ENCODE results near the gene SH3PXD2A.
A peak's percentile ranks its signal among the peaks of the same experiment; 100 is the strongest.
"Not testable (repeated sequence)": the region's sequence is repeated elsewhere in the genome, so short reads cannot be mapped to it uniquely, and the experiment has no call there.

SH3PXD2A gene

GRCh38 chr10:103665162-103665889 lies 190.1 kb downstream of the SH3PXD2A start:
- no peak for ATAC-seq
- DNase-seq = no peak

- no peak for ATAC-seq
- no peak for DNase-seq
These were observed 191.6 kb downstream of the SH3PXD2A start for GRCh38 chr10:103663802-103664201.

DNA sequence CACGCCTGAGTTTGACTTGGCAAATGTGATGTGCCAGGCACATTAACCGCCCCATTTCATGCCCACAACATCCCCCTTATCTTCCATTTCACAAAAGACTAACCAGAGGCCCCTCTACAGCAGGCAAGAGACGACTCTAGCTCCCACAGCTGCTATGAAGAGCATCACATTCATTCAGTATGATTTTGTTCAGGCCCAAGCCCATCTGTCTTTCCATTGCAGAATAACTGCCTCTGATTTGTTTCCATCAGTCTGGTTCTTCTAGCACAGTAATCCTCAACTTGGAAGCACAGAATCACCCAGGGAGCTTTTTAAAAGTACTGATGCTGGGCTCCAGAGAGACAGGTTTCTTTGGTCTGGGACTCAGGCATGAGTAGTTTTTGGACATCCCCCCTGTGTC lies 192.1 kb downstream of the SH3PXD2A start:
- no peak for ATAC-seq
- no peak for DNase-seq

DNA sequence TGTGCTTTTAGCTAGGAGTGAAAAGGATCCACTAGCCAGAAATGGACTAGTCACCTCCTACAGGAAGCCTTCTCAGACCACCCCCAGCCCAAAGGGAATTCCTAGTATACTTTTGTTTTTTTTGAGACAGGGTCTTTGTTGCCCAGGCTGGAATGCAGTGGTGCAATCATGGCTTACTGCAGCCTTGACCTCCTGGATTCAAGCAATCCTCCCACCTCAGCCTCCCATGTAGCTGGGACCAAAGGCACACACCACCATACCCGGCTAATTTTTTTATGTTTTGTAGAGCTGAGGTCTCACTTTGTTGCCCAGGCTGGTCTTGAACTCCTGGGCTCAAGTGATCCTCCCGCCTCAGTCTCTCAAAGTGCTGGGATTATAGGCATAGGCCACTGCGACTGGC lies 192.7 kb downstream of the SH3PXD2A start:
- DNase-seq, ATAC-seq: not testable (repeated sequence)

GRCh38 chr10:103661198-103661950 lies 194.0 kb downstream of the SH3PXD2A start:
- peak; percentile 31 for DNase-seq
- peak; percentile 47 for ATAC-seq

DNA sequence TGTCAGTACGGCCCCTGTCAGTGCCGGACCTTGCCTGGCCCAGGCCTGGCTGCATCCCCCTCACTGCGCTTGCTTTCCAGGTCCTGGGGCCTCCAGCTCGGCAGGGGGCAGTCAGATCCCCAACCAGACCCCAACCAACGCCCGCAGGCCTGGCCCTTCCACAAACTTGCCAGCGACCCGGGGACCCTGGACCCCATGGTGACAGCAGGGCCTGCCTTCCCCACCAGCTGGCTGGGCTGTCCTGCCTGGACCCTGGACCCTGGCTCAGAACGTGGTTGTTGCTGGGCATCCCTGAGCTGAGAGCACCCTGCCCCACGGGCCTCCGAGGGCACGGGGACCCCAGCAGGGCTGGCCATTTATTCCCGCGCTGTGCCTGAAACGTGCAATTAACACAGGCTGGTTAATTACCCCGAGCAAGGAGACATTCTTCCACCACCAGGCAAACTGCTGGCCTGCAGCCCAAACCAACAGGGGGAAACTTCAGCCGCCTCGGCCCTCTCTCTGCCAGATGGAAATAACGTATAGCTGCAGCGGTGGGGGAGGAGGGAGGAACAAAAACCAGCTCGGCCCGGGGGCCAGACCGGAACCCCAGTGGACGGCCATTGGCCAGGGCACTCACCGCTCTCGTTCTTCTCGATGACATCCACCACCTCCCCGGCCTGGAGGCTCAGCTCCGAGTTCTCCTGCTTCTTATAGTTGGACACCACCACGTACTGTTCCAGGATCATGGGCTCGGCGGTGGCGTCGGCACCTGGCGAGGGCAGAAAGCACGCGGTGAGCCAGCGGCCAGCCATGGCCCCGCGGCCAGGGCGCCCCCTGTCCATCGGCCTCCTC lies 194.8 kb downstream of the SH3PXD2A start:
- DNase-seq (peak; percentile 34), ATAC-seq (peak; percentile 6)

DNA sequence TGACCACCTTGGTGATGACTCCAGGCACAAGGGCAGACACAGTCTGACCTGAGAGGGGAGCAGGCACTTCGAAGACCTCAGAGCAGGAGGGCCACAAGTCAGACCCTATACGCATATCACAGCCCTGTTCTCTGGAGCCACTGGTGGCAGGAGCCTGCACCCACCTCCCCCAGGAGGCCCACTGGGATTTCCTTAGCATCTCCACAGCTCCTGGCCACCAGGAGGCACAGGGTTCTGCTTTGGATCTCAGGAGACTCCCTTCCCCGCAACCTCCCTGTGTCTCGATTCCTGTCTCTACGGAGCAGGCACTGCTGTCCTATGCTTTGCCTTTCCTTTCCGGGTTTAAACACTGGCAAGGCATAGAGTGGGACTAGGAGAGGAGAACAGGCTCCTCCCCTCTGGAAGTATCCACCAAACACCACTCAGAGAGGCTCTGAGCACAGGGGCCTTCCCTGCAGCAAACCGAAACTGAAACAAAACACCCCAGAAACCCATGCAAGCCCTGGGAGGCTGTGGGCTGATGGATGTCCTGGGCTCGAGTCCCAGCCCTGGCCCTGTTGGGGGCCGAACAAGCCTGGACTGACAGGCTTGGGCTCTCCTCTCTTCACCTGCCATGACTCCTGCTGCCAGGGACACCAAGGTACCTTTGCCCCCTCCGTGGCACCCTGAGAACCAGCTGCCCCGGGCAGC lies 195.6 kb downstream of the SH3PXD2A start:
- DNase-seq = peak; percentile 60

GRCh38 chr10:103658049-103658577 lies 197.3 kb downstream of the SH3PXD2A start:
- DNase-seq (no peak), ATAC-seq (no peak)

More for the DNA sequence above, 195.6 kb downstream of the SH3PXD2A start:
- peak; percentile 89 for ATAC-seq

- ATAC-seq = no peak
- DNase-seq = no peak
These were observed 198.2 kb downstream of the SH3PXD2A start for GRCh38 chr10:103657061-103657591.

DNA sequence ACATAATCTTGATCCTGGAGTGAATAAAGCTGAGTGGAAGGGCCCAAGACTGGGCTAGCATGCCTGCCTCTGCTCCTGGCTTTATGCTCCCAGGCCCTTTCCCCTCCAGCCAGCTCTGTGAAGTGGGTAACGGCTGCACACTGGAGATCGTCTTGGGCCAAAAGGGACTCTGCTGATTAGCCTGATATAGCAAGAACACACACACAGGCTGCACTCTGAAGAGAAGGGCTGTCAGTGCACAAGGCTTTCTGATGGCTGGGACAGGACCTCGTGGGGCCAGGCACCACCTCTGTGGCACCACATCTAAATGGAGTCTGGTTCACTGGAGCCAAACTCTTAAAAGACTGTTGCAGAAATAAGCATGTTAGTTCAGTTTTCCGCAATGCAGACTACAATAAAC lies 200.5 kb downstream of the SH3PXD2A start:
- DNase-seq (no peak), ATAC-seq (no peak)

DNA sequence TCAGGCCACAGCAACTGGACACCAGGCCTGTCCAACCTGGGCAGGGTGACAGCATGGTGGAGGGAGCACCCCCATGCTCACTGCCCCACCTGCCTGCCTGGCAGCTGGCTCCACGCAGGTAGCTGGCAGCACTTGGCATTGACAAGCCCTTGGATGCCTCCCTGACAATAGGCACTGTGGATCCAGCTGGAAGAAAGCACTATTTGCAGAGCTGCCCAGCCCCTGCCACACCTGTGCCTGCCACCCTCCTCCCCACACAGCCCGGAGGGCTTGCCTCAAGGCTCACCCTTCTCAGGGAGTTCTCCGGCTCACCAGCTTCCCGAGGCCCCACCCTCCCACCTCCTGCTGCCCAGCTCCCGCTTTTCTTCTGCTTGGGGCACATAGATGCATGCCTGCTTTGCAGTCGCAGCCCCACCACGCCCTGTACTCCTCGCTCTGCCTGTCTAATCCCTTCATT lies 201.8 kb downstream of the SH3PXD2A start:
- DNase-seq = no peak
- no peak for ATAC-seq

DNA sequence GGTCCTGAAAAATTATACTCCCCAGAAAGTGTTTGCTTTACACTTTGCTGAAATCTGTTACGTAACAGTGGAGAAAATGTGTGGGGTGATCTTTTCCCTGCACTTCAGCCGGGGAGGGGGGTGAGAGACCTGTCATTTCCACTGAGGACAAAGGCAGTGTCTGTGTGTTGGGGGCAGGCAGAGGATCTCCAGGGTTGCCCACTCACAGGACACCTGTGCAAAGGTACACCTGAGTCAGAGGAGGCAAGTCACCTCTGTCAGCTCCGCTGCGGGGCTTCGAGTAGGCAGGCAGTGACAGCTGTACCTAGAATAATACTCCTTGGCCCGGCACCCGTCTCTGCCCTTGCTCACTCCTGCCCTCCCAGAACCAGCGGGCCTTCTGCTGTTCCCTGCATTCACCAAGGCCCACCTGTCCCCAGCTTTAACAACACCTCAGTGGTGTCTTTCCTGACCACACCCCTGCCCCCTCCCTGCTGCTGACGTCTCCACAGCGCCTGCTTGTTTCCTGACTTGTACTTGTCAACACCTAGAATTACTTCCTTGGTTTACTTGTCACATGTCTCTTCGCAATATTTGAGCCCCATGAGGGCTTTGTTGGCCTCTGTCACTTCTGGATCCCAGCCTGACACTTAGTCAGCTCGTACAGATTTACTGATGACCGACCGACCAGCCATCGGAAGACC lies 202.6 kb downstream of the SH3PXD2A start:
- ATAC-seq (no peak), DNase-seq (no peak)

- DNase-seq (no peak), ATAC-seq (no peak)
These were observed 203.4 kb downstream of the SH3PXD2A start for GRCh38 chr10:103651783-103652476.

DNA sequence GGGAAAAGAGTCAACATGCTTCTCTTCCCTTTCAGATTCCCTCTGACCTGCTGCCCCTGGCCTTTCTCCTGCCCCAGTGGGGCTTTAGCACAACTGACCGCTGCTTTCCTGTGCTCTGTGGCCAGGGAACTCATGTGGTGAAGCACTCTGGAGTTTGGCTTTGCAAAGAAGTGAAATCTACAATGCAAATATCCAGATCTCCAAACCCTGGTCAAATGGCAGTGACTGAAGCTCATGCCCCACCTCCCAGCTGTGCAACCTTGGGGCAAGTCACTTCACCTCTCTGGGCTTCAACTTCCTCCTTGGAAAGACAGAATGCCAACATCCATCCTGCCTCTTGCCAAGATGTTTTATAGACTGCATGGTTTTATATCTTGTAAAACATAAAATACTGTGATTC lies 204.0 kb downstream of the SH3PXD2A start:
- no peak for DNase-seq
- no peak for ATAC-seq

DNA sequence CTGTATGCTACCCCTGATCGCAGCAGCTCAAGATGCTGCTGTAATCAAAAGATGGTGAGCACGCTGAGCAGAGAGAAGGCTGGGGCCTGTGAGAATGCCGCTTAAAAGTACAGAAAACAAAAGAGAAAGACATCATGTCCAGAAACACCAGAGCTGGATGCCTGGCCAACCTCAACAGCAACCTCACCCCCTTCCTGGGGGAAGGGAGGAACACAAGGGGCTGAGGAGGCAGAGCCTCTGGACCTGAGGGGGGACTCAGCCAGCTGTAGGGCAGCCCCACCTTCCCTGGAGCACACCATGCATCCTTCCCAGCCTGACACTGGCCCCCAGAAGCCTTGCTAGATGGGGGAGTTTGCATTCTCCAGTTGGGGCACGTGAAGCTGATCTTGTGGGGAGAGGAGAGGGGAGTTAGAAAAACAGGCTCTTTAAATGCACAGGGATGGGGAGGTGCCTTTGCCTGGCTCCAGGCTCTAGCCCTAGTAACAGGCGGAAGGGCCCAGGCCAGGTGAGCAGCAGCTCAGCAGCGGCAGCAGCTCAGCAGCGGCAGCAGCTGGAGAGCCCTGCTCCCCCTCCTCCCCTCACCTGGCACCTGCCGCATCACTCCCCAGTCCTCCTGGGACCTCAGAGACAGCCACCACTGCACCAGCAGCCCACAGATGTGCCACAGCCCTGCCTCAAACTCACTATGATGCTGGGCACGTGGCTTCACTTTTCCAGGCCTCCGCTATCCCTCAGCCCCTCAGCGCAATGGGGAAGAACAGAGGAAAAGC lies 205.5 kb downstream of the SH3PXD2A start:
- DNase-seq (no peak), ATAC-seq (no peak)

DNA sequence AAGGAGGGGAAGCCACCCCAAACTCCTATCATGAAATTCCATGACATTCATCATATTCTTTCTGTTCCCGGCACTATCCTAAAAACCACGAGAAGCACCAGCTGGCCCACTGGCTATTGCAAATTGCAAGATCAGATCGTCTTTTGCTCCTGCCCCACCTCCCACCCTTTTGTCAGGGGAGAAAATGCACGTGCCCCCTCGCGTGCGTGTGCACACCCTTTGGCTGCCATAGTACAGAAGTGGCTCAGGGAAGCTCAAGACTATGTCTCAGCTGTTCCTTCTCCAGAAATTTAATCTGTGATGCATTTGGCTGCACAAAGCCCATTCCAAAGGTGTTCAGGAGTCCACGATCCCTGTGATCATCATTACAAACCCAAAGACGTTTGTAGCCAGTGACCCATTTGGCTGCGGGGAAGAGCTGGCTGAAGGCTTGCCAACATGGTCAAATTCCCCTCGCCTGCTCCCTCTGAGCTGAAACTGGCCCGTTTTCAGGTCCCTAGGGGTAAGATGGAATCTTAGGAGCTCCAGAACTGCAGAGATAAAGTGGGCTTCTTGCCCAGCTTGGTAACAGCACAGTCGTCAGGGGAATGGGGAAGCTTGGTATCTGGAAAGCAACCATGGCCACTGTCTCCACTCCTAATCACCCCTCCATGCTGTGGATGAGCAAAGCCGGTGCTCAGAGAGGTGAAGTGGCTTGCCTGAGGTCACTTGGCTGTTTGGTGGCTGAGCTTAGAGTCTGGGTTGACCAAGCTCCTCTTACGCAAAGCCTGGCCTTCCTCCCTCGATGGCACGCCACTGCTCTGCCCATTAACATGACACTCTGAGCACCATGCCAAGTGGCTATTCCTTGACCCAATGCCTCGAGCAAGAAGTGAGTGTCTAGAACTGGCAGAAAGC lies 206.5 kb downstream of the SH3PXD2A start:
- DNase-seq (no peak), ATAC-seq (no peak)

- DNase-seq (no peak), ATAC-seq (no peak)
These were observed 207.1 kb downstream of the SH3PXD2A start for GRCh38 chr10:103648251-103648635.

DNA sequence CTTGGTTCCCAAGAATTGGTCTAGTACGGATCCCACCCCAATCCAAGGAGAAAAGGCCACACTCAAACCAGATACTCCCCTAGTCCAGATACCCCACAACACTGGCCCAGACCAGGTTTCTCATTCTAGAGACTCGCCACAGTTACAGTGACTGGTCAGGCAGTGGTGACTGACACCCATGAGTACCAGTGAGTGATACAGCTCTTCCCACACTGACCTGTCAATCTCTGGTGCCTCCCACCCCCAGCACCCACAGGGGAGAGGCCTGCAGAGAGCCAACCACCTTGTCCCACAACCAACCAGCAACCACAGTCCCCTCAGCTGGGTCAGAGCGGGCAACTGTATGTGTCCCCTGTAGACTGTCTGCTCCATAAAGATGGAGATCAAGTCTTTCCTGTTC lies 209.1 kb downstream of the SH3PXD2A start:
- ATAC-seq (peak; percentile 28), DNase-seq (no peak)
